T-helper 1 cell (primary cell): ENCODE measurements around the gene ALG12.

ENCODE experiments used
- DNase-seq, 5 donors: peaks; one replicate each; pipeline ENCODE4 v3.0.0-alpha.2; 2012 to 2020

ALG12 gene

DNA sequence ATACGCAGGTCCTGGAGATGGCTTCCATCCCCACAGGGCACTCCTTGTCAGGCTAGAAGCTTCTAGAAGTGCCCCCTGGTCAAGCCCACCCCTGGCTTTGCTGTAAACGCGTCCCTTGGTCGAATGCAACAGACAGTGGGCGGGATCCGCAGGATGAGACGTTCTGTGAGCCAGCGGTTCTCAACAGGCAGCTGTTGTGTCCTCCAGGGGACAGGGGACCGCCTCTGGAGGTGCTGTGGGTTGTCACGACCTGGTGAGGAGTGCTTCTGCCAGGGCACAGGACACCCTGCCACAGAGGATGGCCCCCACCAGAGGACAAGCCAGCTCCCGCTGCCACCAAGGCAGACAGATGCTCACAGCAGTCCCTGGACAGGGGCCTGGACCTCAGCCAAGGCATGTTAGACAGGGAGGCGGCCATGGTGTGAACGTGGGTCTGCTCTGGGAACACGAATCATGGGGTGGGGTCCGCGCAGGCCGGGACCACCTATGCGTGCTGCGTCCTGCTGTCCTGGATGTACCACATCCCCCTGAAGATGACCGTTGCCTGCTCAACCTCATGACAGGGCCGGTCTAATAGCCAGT is 11.8 kb upstream of the ALG12 start:
- no peak for DNase-seq

DNA sequence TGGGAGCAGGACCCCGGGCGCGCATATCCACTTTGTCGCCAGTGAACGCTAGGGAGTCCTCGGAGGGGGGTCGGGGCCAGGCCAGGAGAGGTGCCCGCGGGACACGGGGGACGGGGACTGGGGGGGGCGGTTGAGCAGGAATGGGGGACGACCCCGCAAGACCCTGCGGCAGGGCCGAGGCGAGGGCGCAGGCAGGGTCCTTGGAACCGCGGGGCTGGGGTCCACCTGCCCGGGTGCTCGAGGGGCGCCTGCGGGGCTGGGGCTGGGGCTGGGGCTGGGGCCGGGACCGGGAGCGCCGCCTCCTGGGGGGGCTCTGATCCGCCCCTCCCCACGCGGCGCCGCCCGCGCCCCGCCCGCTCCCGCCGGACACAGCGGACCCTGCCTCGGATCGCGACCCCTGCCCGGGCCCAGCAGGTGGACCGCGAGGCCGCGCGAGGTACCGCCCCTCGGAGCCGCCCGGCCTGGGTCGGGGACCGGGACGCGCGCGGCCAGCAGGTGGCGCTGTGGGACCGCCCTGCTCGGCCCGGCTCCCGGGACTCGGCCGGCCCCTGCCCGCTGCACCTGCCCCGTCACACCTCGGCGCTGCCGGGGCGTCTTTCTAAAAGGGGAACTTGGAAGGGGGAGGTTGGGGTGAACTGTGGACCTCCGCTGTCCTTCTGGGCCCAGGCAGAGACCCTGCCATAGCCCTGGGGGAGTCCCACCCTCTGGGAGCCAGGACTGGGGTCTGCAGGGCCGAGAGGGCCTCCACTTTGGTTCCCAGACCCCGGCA is 11.2 kb upstream of the ALG12 start:
- DNase-seq = peak; percentile 61 to 81 (median 65)

DNA sequence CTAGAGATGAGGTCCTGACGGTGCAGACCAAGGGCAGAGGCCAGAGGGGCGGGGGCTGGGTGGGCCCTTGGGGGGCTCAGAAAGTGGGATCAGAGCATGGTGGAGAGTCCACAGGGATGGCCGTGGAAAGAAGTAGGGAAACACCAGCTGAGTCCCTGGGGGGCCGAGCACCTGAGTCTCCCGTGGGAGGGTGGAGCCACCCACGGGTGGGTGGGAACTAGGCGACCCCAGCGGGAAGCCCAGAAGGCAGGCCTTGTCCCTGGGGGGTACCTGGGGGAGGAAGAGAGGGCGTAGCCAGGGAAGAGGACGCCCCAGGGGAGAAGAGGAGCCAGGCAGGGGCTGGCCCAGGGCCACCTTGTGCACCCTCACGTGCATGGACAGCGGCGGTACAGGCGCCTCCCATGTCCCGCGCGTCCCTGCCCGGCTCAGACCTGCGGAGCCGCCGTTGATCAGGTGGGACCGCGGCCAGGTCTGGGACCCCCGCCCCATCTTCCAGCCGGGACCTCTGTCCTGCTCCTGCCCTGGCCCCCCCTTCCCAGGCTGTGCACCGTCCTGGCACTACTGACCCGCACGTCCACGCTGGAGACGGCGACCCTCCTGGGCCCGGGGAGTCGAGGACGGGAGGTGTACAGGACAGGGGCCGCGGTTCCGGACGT is 10.4 kb upstream of the ALG12 start:
- no peak for DNase-seq

DNA sequence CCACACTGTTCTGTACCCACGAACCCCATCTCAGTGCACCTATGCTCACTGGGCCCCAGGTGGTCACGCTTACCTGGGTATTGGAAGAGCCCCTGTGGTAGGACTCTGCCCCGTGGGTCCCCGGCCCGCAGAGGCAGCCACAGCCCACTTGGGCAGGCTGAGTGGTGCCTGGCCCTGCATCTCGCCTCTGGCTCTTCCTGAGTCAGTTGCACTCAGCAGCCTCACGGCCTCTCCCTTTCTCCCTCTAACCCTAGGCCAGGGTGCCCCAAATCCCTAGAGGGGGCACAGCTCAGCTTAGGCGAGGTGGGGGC is 9.9 kb upstream of the ALG12 start:
- no peak for DNase-seq

DNA sequence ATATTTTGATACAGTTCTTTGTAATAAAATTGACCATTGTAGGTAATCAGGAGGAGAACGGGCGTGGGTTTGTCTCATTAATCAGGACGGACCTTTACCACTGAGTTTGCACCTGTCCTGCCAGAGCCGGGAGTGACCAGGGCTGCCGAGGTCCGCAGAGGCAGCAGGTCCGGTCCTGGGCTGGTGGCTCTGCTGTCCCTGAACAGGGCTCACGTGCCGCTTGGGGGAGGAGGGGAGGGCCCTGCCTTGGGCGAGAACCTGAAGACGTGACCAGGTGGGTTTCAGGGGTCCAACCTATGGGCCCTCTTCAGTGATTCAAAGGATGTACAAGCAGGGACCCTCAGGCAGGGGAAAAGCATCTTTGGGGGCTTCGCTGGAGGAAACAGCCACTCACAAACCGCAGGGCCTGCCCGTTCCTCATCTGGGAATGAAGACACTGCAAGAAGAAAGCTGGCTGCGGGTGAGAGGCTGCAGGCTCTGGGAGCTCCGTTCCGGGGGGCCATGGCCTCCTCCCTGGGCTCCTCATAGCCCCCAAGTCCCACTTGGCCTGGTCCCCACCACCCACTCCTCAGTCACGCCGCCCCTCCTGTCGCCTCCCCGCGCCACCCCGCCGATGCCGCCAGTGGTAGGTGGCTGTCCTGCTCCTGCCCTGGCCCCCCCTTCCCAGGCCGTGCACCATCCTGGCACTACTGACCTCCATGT is 9.4 kb upstream of the ALG12 start:
- no peak for DNase-seq

DNA sequence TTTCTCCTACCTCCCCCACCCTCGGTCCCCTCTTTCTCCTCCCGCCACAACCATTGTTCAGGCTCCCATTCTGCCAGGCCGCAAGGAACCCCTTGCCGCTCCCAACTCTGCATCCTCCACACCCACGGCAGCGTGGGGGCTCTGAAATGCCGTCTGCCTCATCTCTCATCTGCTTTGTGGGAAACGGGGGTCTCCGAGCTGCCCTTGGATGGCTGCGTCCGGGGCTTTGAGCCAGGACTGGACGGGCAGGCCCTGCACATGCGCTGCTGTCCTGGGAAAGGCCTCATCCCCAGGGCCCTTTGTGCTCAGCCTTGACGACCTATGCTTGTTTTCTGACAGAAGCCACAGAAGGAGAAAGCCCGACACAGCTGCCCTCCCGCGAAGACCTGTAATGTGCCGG is 8.7 kb upstream of the ALG12 start:
- no peak for DNase-seq

DNA sequence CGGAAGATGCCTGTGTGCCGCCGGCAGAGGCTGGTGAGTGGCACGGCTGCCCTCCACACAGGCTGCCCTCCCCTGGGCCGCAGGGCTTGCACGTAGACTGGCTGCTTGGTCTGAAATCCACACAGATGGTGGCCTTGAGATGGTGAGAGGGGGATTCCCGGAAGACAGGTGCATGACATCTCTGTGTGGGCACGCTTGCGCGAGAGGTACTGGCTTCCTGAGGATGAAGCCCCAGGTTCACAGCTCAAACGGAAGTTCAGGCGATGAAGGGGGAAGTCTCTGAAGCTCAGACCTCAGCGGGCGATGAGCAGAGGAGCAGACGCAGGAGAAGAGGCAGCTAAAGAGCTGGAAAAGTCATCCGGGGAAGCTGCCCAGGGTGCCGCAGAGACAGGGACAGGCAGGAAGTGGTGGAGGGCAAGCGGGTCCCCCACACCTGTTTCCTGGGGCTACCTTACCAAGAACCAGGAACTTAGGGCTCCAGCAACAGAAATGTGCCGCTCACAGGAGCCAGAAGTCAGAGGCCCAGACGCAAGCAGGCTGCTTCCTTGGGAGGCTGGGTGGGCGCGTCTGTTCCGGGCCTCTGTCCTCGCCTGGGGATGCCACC is 7.4 kb upstream of the ALG12 start:
- peak; percentile 57 to 77 (median 75) for DNase-seq

DNA sequence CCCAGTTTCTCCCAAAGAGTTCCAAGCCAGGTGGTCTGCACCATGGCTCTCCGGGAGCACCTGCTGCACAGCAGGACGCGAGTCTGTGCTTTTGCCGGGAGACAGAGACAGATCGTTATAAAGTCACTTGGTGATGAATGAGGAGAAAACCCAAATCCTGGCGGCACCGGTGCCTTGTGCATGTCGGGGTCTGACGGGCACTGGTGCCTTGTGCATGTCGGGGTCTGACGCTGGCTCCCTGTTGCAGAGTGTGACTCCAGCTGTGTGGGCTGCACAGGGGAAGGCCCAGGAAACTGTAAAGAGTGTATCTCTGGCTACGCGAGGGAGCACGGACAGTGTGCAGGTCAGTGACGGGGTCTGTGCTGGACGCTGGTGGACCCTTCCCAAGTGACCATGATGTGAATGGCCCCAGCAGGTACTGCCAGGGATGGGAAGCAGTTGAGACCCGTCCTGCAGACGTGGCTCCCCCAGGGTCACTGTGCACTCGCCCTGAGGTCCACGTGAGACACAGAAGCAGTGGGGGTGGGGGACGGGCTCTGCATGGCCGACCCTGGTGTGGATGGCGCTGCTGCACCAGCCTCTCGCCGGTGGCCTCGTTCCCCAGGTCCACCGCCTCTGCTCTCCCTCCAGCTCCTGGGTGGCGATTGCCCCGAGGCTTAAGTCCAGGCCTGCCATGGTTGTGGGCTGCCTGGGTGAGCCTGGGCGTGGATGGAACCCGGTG is 6.0 kb upstream of the ALG12 start:
- DNase-seq = no peak

DNA sequence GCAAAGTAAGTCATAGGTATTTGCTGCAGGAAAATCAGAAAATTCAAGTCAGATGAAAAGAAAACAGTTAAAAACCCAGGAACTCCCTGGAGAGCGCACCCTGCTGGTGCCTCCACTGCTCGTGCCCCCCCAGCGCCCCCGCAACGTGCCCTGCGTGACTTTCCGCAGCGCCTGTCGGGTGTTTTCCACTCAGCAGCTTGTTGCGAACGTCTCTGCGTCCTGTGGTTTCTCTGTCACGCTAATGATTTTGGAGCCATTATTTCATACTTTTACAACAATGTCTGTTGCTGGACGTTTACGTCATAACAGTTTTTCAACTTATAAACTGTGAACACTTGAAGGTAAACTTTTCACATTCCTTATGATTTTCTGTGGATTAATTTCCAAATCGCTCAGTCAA is 5.2 kb upstream of the ALG12 start:
- peak in 1 of 5 donors; percentile 33 for DNase-seq

DNA sequence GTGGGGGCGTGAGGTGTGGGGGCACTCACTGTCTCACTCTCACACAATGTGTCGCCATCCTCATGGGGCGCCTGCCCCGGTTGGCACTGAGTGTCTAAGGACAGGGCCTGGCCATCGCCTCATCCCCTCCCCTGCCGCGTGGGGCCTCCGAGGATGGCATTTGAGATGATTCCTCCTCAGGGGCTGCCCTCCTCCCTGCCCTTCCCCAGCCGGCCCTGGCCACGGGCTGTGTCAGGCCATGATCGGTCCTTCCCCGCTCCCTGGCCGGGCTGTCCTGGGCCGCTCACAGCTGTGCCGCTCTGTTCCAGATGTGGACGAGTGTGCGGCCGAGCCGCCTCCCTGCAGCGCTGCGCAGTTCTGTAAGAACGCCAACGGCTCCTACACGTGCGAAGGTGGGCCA is 4.7 kb upstream of the ALG12 start:
- no peak for DNase-seq

DNA sequence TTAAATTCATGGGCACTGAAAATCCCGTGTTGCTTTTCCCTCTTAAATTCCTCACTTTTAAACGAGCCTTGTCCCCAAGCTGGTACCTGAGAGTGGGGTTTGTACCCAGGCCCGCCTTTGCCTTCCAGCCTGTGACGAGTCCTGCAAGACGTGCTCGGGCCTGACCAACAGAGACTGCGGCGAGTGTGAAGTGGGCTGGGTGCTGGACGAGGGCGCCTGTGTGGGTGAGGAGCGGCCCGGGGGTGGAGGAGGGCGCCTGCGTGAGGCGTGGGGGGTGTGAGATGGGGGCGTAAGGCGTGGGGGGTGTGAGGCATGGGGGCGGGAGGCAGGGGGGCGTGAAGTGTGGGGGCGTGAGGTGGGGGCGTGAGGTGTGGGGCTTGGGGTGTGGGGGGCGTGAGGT is 4.2 kb upstream of the ALG12 start:
- DNase-seq = no peak

DNA sequence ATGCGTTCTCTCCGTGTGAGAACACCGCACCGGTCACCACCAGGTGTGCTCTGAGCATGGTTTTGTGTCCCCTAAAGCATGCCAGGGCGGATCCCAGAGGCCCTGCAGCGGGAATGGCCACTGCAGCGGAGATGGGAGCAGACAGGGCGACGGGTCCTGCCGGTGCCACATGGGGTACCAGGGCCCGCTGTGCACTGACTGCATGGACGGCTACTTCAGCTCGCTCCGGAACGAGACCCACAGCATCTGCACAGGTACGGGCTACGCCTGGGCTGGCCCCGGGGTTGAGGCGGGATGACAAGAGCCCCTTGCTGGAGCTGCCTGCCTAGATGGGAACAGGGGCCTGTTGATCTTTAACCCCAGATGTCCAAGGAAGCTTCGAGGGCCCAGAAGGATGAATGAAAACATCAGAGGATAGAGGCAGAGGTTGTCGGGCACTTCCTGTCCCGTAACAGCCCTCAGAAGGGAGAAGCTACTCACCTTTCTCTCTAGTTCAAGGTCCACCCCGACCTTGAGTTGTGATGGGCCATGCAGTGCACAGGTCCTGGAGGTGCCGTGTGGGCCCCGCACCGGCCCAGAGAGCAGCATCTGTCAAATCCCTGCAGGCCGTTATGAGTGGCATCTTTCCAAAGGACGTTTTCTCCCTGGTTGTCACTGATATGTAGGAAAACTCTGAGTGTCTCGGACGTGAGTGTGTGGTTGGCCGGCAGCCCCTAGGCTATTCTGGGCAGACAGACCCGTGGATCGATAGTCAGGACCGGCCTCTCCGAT is 3.5 kb upstream of the ALG12 start:
- DNase-seq = no peak

DNA sequence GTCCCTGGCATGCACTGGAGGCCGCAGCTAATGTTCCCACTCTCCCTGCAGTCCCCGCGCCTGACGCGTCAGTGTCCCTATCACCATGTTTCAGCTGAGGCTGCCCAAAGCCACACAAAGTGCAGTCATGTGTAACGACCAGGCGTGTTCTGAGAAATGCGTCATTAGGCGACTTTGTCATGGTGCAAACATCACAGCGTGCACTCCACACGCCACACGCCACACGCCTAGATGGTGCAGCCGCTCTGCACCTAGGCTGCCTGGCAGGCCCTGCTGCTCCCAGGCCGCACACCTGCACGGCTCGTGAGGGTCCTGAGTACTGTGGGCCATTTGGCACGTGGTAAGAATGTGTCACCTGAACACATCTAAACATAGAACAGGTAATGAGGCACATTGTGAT is 2.6 kb upstream of the ALG12 start:
- no peak for DNase-seq

DNA sequence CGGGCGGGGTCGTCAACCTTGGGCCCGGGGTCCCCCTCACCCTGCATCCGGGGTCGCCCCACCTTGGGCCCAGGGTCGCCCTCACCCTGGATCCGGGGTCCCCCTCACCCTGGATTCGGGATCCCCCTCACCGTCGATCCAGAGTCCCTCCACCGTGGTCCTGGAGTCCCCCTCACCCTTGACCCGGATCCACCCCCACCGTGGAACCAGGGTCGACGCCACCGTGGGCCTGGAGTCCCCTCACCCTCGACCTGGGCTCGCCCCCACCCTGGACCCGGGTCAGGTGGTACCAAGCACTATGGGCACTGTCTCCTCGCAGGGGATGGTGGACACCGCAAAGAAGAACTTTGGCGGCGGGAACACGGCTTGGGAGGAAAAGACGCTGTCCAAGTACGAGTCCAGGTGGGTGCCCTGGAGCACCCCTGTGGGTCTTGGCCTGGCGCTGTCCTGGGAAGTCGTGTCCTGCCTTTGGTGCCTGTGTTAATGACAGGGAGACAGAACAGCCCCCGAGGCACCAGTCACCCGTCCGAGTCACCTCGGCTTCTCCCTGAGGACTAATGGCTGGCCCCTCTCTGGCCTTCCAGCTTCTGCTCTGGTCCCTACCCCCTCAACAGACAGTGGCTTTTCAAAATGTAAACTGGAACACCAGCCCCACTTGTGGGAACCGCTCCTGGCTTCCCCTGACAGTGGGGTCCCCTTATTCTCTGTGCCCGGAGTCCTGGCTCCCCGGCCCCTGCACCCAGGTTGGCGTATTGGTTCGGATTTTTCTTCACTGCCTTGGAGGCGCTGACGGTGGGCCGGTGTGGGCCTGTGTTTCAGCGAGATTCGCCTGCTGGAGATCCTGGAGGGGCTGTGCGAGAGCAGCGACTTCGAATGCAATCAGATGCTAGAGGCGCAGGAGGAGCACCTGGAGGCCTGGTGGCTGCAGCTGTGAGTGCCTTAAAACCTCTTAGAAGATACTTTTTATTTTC is 958 bp upstream of the ALG12 start:
- no peak for DNase-seq

DNA sequence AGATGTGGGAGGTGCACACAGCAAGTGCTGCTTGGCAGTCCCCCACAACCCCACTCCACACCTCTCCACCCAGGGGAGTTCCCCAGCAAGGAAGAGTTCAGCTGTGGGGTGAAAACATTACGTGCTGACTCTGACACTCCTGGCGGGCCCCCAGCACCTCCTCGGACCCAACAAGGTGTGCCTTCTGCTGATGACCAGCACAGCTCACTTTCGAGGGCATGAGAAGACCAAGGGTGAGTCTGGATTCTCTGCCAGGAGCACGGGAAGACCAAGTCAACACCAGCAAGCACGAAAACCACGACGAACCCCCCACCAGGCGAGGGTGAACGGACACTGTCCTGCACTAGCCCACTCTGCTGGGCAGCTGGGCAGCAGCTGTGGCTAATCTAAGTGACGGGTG is 1.4 kb downstream of the ALG12 start:
- no peak for DNase-seq

DNA sequence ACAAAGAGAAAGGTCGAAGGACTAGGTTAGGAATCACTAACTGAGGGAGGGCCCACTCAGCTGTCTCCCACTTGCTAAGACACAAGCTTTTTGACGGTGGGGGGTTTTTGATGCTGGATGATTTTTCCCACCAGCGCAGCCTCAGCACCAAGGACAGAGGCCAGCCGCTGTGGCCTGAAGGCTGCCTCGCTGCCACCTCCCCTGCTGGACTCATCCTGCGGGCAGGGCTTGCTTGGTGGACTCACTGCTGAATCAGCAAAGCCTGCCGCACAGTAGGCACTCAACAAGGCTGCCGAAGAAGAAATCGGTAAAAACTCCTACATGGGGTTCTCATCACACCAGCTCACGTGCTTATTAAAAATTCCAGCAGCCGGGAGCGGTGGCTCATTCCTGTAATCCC is 2.6 kb downstream of the ALG12 start:
- DNase-seq = no peak

DNA sequence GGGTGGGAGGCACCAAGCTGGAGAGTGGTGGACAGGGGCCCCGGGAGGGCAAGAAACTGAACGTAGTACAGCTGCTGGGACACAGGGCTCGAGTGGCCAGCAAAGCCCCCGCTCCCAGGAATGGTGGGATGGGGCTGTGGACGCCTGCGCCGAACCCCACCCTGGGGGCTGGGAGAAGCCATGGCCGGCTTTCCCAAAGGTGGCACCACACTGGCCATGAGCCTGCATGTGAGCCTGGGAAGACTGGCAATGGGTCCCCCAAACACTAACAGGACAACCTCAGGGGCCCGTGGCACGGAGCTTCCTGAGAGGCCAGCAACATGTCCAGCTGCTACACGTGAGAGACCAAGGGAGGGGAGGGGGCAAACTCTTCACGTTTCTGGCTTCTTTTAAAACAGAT is 4.0 kb downstream of the ALG12 start:
- no peak for DNase-seq

DNA sequence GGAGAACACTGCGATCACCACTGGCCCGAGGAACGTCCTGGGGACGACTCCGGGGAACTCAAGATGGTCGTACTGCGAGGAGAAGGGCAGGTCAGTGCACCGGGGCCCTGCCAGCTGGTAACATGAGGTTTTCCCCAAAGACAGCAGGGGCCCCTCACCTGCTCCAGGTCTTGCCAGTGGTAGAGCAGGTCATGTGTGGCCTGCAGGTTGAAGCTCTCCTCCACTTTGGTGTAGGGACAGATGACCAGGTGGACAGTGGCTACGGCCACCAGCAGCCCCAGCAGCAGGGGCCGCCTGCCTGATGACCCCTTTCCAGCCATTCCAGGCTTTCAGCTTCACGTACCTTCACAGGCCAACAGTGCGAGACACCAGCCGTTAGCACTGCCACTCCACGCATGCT is 4.8 kb downstream of the ALG12 start:
- DNase-seq = no peak

DNA sequence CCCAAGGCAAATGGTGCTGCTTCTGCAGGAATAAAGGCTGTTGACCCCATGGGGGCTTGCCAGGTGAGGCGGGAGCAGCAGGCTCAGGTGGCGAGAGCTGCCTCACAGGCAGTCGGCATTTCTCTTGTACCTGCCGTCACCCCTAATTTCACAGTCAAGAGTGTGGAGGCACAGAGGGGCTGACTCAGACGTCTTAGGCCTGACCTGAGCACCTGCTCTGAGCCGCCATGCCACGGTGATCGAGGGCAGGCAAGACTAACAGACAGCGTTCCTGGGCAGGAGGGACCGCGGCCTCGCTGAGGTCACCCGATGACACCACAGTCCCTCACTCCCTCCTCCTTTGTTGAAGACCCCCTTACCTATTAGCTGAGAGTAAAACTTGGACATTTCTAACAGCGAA is 5.2 kb downstream of the ALG12 start:
- no peak for DNase-seq

DNA sequence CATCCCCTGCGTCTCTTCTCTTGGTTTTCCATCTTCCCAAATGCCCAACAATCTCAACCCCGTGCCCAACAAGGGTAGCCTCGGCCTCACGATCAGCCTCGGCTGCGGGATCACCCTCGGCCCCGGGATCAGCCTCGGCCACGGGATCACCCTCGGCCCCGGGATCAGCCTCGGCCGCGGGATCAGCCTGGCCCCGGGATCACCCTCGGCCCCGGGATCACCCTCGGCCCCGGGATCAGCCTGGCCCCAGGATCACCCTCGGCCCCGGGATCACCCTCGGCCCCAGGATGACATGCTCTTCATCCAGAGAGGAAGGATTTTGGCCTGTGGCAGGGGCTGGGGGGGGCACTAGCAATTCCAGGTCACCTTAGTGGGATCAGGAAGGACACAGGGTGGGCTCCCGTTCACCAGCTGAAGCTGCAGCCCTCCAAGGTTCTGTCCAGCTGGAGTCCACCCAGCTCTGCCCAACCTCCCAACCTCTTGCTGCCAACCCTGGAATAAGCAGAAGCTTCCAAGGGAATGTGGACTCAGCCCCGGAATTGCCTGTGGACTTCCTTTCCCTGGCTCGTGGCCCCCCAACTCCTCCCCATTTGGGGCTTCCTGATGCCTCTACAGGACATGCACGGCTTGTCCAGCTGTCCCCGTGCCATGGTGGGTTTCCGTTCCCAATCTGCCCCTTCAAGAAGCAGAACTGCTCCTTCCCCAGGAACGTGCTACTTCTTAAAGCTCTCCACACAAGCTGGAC is 6.2 kb downstream of the ALG12 start:
- no peak for DNase-seq
